ENCODE measurements around the gene PDCD7. TPM values are rescaled to one million over a fixed set of nuclear protein-coding genes. Genes with fewer than 3 reads are reported as not detected.

Gene PDCD7
- total RNA-seq, 1 experiment from 2014 or later: 19.7 TPM

GRCh38 chr15:65077981-65078352 is 55.6 kb downstream of the PDCD7 start:
- Histone ChIP-seq H3K4me3 (ENCODE audit: low read depth in 2 of 2, low read length in 2 of 2) (no peak overlapping the region), H3K9me3 (ENCODE audit: control insufficient read depth, insufficient read depth, low read depth, low read length) (no peaks in the 10 kb centered on the region), H3K27ac (ENCODE audit: low read length) (no peak overlapping the region), H3K4me1 (ENCODE audit: control insufficient read depth, insufficient read depth, low read length) (no peaks in the 10 kb centered on the region; the same call in 1 of the 2 replicates), H3K27me3 (ENCODE audit: control insufficient read depth, insufficient read depth, low read length) (no peaks in the 10 kb centered on the region; the same call in 1 of the 2 replicates), H3K36me3 (ENCODE audit: control insufficient read depth, insufficient read depth, low read length) (no peaks in the 10 kb centered on the region)
- ATAC-seq (peak; percentile 96), DNase-seq (ENCODE audit: low read depth, low spot score) (no peak)
- CTCF ChIA-PET: interaction anchor here (0.5 to 2.1 kb wide), 6 partner anchors 11 to 293 kb away, joined by 4 to 24 read pairs (median 4); no protein-coding TSS in a partner anchor
- no TSS peak for BruUV-seq (replicated peaks)
- intact Hi-C loops (cut with micrococcal nuclease; ENCODE audit: unreplicated experiment) (loop anchor here (1.0 to 2.0 kb wide), 2 partner anchors 24 to 45 kb away; no protein-coding TSS in a partner anchor), in situ Hi-C loops (cut with HindIII; ENCODE audit: low pct_unique_long_range_greater_than_20kb, low sequenced_read_pairs) (no loop called here)
- POLR2A ChIA-PET: interaction anchor here (1.0 kb wide), 1 partner anchor 22 kb away, joined by 3 read pairs; no protein-coding TSS in a partner anchor
- TF ChIP-seq POLR2AphosphoS5 (IDR thresholded peaks at IDR 0.05; ENCODE audit: low read depth, low read length) (no peak), REST (IDR thresholded peaks at IDR 0.05; ENCODE audit: insufficient read depth in 1 of 2, low read depth in 2 of 2, low read length in 1 of 2) (peak in 1 of 2 experiments; percentile 54; a peak in 1 of 4 replicates), TCF7L2 (IDR thresholded peaks at IDR 0.05; ENCODE audit: low read depth, low read length) (no peak), SIN3A (IDR thresholded peaks at IDR 0.05; ENCODE audit: borderline replicate concordance, insufficient read depth, low read depth, low read length) (no peak)
- TF ChIP-seq, protein P1, sequence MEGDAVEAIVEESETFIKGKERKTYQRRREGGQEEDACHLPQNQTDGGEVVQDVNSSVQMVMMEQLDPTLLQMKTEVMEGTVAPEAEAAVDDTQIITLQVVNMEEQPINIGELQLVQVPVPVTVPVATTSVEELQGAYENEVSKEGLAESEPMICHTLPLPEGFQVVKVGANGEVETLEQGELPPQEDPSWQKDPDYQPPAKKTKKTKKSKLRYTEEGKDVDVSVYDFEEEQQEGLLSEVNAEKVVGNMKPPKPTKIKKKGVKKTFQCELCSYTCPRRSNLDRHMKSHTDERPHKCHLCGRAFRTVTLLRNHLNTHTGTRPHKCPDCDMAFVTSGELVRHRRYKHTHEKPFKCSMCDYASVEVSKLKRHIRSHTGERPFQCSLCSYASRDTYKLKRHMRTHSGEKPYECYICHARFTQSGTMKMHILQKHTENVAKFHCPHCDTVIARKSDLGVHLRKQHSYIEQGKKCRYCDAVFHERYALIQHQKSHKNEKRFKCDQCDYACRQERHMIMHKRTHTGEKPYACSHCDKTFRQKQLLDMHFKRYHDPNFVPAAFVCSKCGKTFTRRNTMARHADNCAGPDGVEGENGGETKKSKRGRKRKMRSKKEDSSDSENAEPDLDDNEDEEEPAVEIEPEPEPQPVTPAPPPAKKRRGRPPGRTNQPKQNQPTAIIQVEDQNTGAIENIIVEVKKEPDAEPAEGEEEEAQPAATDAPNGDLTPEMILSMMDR (IDR thresholded peaks at IDR 0.05): peak; percentile 87

DNA sequence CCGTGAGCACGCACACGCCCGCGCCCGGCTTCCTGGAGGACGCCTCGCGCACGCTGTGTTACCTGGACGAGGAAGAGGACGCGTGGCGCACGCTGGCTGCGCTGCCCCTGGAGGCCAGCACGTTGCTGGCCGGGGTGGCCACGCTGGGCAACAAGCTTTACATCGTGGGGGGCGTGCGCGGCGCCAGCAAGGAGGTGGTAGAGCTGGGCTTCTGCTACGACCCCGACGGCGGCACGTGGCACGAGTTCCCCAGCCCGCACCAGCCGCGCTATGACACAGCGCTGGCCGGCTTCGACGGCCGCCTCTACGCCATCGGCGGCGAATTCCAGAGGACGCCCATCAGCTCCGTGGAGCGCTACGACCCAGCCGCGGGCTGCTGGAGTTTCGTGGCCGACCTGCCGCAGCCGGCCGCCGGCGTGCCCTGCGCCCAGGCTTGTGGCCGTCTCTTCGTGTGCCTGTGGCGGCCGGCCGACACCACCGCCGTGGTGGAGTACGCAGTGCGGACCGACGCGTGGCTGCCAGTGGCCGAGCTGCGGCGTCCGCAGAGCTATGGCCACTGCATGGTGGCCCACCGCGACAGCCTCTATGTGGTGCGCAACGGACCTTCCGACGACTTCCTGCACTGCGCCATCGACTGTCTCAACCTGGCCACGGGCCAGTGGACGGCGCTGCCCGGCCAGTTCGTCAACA is 56.2 kb downstream of the PDCD7 start:
- ATAC-seq (peak; percentile 54), DNase-seq (ENCODE audit: low read depth, low spot score) (no peak)
- ChIA-PET CTCF (interaction anchor here (0.7 to 2.1 kb wide), 4 partner anchors 11 to 199 kb away, joined by 3 to 24 read pairs (median 4); no protein-coding TSS in a partner anchor), POLR2A (interaction anchor here (1.0 kb wide), 1 partner anchor 22 kb away, joined by 3 read pairs; no protein-coding TSS in a partner anchor)
- Histone ChIP-seq H3K27ac (ENCODE audit: low read length) (no peak overlapping the region), H3K36me3 (ENCODE audit: control insufficient read depth, insufficient read depth, low read length) (no peaks in the 10 kb centered on the region), H3K4me3 (ENCODE audit: low read depth in 2 of 2, low read length in 2 of 2) (no peak overlapping the region), H3K4me1 (ENCODE audit: control insufficient read depth, insufficient read depth, low read length) (no peaks in the 10 kb centered on the region; the same call in 1 of the 2 replicates), H3K27me3 (ENCODE audit: control insufficient read depth, insufficient read depth, low read length) (no peaks in the 10 kb centered on the region; the same call in 1 of the 2 replicates), H3K9me3 (ENCODE audit: control insufficient read depth, insufficient read depth, low read depth, low read length) (no peaks in the 10 kb centered on the region)
- intact Hi-C loops (cut with micrococcal nuclease; ENCODE audit: unreplicated experiment) (no loop called here), in situ Hi-C loops (cut with HindIII; ENCODE audit: low pct_unique_long_range_greater_than_20kb, low sequenced_read_pairs) (no loop called here)
- BruUV-seq (replicated peaks): no TSS peak
- TF ChIP-seq TCF7L2 (IDR thresholded peaks at IDR 0.05; ENCODE audit: low read depth, low read length) (no peak), REST (IDR thresholded peaks at IDR 0.05; ENCODE audit: insufficient read depth in 1 of 2, low read depth in 2 of 2, low read length in 1 of 2) (no peak), SIN3A (IDR thresholded peaks at IDR 0.05; ENCODE audit: borderline replicate concordance, insufficient read depth, low read depth, low read length) (no peak), POLR2AphosphoS5 (IDR thresholded peaks at IDR 0.05; ENCODE audit: low read depth, low read length) (no peak)
- TF ChIP-seq, protein P1 (IDR thresholded peaks at IDR 0.05): no peak

Measured in Panc1 (cell line).